Activated T-cell treated with anti-CD3 and anti-CD28 coated beads, Interleukin-2, amount 50 U/mL, for 24 hours (primary cell): ENCODE results near the gene PTK7.
A peak's percentile ranks its signal among the peaks of the same experiment; 100 is the strongest.
"Not testable (repeated sequence)": the region's sequence is repeated elsewhere in the genome, so short reads cannot be mapped to it uniquely, and the experiment has no call there.

ENCODE experiments used
- DNase-seq: peaks from one replicate; pipeline ENCODE4 v3.0.0-alpha.2; 2020
- H3K27ac Mint-ChIP-seq: 2 replicates; pipeline ENCODE4 v1.8.0; 2020; ENCODE audit warnings: mild to moderate bottlenecking, mixed read lengths
- H3K27me3 Mint-ChIP-seq: 2 replicates; pipeline ENCODE4 v1.8.0; 2020; ENCODE audit warnings: mixed read lengths
- H3K36me3 Mint-ChIP-seq: 2 replicates; pipeline ENCODE4 v1.8.0; 2020; ENCODE audit warnings: low read depth, mixed read lengths
- H3K4me1 Mint-ChIP-seq: 2 replicates; pipeline ENCODE4 v1.8.0; 2020; ENCODE audit warnings: low read depth, mixed read lengths
- H3K4me3 Mint-ChIP-seq: 2 replicates; pipeline ENCODE4 v1.8.0; 2020; ENCODE audit warnings: mild to moderate bottlenecking, moderate library complexity, mixed read lengths
- H3K9me3 Mint-ChIP-seq: 2 replicates; pipeline ENCODE4 v1.8.0; 2020; ENCODE audit warnings: mixed read lengths

The PTK7 gene

DNA sequence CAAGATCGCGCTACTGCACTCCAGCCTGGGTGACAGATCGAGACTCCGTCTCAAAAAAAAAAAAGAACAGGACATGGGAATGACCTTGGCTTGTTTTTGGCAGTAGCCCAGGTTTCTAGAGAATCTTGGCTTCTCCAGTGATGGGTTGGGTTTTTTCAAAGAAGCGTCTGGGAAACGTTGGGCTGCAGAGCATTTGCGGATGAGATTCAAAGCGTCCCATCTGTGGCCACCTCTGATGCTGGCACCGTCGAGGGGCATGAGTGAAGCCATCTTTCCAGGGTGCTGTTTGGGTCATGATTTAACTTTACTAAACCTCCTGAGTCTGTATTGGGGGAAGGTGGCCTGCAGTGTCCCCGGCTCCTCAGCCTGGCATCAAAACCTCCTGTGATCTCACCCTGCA is 51.8 kb downstream of the PTK7 start:
- H3K27ac Mint-ChIP-seq, result no peak overlapping the region
- no peaks in the 10 kb centered on the region for H3K9me3 Mint-ChIP-seq
- no peaks in the 10 kb centered on the region for H3K4me1 Mint-ChIP-seq
- no peak overlapping the region for H3K4me3 Mint-ChIP-seq
- no peaks in the 10 kb centered on the region for H3K36me3 Mint-ChIP-seq
- no peaks in the 10 kb centered on the region for H3K27me3 Mint-ChIP-seq
- DNase-seq, result no peak

DNA sequence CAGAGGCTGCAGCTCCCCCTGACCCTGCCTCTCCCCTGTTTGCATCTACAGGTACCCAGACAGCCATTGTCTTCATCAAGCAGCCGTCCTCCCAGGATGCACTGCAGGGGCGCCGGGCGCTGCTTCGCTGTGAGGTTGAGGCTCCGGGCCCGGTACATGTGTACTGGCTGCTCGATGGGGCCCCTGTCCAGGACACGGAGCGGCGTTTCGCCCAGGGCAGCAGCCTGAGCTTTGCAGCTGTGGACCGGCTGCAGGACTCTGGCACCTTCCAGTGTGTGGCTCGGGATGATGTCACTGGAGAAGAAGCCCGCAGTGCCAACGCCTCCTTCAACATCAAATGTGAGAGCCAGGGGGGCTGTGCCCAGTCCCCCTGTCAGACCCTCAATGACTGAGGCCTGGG is 52.8 kb downstream of the PTK7 start:
- no peaks in the 10 kb centered on the region for H3K27me3 Mint-ChIP-seq
- no peaks in the 10 kb centered on the region for H3K9me3 Mint-ChIP-seq
- no peaks in the 10 kb centered on the region for H3K36me3 Mint-ChIP-seq
- no peaks in the 10 kb centered on the region for H3K4me1 Mint-ChIP-seq
- no peak for DNase-seq
- H3K27ac Mint-ChIP-seq, result no peak overlapping the region
- no peak overlapping the region for H3K4me3 Mint-ChIP-seq

DNA sequence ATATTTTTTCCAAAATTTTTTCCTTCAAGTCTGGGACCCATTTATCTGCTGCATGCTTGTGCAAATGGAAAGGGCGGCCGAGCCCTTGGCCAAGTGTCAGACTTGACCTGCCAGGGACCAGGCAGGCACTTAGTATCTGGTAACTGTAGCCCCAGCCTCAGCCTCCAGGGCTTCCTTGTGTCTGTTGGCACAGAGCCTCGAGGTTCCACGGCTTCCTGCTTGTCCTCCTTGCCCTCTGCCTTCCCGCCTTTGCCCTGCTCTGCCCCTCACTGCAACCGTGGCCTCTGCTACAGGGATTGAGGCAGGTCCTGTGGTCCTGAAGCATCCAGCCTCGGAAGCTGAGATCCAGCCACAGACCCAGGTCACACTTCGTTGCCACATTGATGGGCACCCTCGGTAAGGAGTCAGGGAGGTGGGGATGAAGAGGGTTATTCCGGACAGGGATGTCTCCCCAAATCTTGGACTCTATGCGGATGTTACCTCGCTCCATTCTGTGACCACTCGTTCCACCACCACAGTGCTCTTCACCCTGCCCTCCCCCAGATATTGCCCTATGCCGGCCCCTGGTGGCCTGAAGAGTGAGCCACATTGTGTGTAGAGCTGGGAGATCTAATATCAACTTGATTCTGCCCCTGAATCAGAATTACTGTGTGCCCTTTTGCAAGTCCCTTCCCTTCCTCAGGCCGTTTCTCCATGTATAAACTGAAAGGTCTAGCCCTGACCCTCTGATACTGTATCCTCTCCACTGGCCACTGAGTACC is 53.5 kb downstream of the PTK7 start:
- Mint-ChIP-seq H3K9me3 (no peaks in the 10 kb centered on the region), H3K27me3 (no peaks in the 10 kb centered on the region), H3K27ac (no peak overlapping the region), H3K4me1 (no peaks in the 10 kb centered on the region), H3K36me3 (no peaks in the 10 kb centered on the region), H3K4me3 (no peak overlapping the region)
- no peak for DNase-seq

DNA sequence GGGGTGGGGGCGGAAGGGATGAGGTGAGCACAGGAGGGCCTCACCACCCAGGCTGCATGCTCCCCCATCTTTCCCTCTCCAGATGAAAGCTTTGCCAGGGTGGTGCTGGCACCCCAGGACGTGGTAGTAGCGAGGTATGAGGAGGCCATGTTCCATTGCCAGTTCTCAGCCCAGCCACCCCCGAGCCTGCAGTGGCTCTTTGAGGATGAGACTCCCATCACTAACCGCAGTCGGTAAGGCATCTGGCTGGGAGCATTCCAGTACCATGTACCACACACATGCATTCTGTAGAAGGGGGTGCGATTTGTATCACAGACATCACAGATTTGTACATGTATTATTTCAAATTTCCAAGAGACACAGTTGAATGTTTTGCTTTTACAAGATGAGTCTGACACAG is 54.3 kb downstream of the PTK7 start:
- H3K9me3 Mint-ChIP-seq, result no peaks in the 10 kb centered on the region
- H3K27me3 Mint-ChIP-seq, result no peaks in the 10 kb centered on the region

DNA sequence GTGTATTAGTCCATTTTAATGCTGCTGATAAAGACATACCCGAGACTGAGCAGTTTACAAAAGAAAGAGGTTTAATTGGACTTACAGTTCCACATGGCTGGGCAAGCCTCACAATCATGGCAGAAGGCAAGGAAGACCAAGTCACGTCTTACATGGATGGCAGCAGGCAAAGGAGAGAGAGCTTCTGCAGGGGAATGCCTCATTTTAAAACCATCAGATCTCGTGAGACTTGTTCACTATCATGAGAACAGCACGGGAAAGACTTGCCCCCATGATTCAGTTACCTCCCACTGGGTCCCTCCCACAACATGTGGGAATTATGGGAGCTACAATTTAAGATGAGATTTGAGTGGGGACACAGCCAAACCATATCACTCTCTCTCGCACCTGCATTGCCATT is 55.3 kb downstream of the PTK7 start:
- H3K9me3 Mint-ChIP-seq, H3K36me3 Mint-ChIP-seq, DNase-seq, H3K27me3 Mint-ChIP-seq, H3K4me3 Mint-ChIP-seq, H3K27ac Mint-ChIP-seq, H3K4me1 Mint-ChIP-seq: not testable (repeated sequence)

More for the DNA sequence above, 54.3 kb downstream of the PTK7 start:
- Mint-ChIP-seq H3K4me1 (no peaks in the 10 kb centered on the region), H3K36me3 (no peaks in the 10 kb centered on the region), H3K4me3 (no peak overlapping the region), H3K27ac (no peak overlapping the region)
- no peak for DNase-seq

DNA sequence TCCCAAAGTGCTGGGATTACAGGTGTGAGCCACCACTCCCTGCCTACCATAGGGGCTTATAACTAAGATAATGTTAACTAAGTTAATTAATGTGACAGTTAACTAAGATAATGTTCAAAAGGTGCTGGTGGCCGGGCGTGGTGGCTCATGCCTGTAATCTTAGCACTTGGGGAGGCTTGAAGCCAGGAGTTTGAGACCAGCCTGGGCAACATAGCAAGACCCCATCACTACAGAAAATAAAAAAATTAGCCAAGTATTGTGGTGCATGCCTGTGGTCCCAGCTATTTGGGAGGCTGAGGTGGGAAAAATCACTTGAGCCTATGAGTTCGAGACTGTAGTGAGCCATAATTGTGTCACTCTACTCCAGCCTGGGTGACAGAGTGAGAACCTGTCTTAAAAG is 62.2 kb downstream of the PTK7 start:
- no peak for DNase-seq
- Mint-ChIP-seq H3K9me3 (no peaks in the 10 kb centered on the region), H3K27me3 (no peaks in the 10 kb centered on the region), H3K4me1 (peaks cover 3% of the 10 kb centered on the region), H3K27ac (no peak overlapping the region), H3K4me3 (no peak overlapping the region), H3K36me3 (no peaks in the 10 kb centered on the region)

DNA sequence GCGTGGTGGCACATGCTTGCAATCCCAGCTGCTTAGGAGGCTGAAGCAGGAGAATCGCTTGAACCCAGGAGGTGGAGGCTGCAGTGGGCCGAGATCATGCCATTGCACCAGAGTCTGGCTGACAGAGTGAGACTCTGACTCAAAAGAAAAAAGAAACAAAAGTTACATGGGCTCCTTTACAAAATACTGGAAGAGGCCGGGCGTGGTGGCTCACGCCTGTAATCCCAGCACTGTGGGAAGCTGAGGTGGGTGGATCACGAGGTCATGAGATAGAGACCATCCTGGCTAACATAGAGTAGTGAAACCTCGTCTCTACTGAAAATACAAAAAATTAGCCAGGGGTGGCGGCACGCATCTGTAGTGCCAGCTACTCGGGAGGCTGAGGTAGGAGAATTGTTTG is 63.9 kb downstream of the PTK7 start:
- not testable (repeated sequence) for H3K9me3 Mint-ChIP-seq, H3K4me1 Mint-ChIP-seq, DNase-seq, H3K4me3 Mint-ChIP-seq, H3K27ac Mint-ChIP-seq, H3K36me3 Mint-ChIP-seq, H3K27me3 Mint-ChIP-seq

DNA sequence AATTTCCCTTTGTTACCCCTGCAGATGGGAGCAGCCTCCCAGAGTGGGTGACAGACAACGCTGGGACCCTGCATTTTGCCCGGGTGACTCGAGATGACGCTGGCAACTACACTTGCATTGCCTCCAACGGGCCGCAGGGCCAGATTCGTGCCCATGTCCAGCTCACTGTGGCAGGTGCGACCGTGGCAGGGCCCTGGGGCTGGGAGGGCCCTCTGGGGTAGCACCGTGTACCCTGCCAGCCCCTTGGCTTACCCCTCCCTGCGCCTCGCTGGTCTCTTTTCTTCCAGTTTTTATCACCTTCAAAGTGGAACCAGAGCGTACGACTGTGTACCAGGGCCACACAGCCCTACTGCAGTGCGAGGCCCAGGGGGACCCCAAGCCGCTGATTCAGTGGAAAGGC is 65.5 kb downstream of the PTK7 start:
- Mint-ChIP-seq H3K27ac (no peak overlapping the region), H3K36me3 (no peaks in the 10 kb centered on the region), H3K27me3 (no peaks in the 10 kb centered on the region), H3K4me3 (no peak overlapping the region), H3K9me3 (no peaks in the 10 kb centered on the region), H3K4me1 (peaks cover 10% of the 10 kb centered on the region)
- no peak for DNase-seq

DNA sequence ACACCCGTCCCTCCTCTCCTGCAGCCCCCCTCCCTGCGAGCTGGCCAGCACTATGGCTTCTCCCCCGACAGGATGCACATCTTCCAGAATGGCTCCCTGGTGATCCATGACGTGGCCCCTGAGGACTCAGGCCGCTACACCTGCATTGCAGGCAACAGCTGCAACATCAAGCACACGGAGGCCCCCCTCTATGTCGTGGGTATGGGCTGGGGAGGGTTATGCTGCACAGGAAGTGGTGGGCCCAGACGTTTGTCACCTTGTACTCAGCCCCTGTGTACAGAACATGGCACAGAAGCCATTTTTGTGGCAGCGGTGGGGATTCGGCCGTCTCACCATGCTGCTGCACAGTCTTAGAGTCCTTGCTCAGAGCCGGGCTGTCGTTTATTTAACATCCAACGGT is 66.0 kb downstream of the PTK7 start:
- no peak for DNase-seq
- Mint-ChIP-seq H3K4me3 (no peak overlapping the region), H3K36me3 (no peaks in the 10 kb centered on the region), H3K27me3 (no peaks in the 10 kb centered on the region), H3K27ac (no peak overlapping the region), H3K4me1 (peaks cover 10% of the 10 kb centered on the region), H3K9me3 (no peaks in the 10 kb centered on the region)

DNA sequence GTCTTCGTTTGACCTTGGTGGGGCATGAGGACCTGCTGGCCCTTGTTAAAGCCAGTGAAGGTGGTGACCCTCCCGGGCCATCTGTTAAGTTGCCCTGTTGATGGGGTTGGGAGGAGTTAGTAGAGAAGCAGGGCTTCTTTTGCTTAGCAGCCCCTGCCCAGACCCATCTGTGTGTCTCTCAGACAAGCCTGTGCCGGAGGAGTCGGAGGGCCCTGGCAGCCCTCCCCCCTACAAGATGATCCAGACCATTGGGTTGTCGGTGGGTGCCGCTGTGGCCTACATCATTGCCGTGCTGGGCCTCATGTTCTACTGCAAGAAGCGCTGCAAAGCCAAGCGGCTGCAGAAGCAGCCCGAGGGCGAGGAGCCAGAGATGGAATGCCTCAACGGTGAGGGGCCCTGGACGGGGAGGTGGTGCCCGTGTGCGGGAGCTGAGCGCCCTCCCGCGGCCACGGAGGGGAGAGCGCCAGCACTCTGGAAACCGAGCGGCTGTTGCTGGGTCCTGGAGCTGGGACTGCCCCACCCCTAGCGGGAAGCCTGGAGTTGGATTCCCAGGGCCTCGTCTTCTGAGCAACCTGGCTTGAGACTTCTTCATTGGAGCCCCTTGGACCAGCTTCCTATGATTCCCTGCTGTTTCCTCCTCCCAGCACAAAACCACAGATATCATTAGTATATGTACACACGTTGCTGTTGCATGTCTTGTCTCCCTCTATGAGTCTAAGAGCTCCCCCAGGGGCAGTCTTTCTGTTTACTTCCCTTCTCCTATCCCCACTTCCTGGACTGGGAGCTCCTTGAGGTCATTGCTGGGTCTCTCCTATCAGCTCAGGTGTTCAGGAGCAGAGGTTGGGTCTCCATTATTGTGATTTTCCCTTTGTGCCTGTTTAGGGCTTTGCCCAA is 67.4 kb downstream of the PTK7 start:
- Mint-ChIP-seq H3K27ac (peak overlapping the region; percentile 31), H3K4me3 (no peak overlapping the region), H3K36me3 (no peaks in the 10 kb centered on the region), H3K4me1 (peaks cover 10% of the 10 kb centered on the region), H3K27me3 (no peaks in the 10 kb centered on the region), H3K9me3 (no peaks in the 10 kb centered on the region)
- peak; percentile 87 for DNase-seq

DNA sequence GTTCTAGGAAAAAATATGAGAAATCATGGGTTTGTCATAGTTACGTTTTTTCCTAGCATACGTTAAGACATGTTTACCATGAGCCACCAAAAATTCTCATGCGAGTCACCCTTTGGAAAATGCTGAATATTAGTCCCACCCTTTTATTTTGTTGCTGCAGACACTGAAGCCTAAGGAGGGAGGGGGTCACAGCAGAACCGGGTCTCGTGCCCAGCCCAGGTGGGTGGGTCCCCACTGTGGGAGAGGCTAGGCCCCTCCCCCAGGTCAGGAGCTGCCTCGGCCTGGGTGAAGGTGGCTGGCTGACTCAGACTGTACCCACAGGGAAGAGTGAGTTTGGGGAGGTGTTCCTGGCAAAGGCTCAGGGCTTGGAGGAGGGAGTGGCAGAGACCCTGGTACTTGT is 68.8 kb downstream of the PTK7 start:
- Mint-ChIP-seq H3K4me1 (peaks cover 10% of the 10 kb centered on the region), H3K9me3 (no peaks in the 10 kb centered on the region), H3K4me3 (no peak overlapping the region), H3K27ac (no peak overlapping the region), H3K27me3 (no peaks in the 10 kb centered on the region), H3K36me3 (no peaks in the 10 kb centered on the region)
- no peak for DNase-seq

DNA sequence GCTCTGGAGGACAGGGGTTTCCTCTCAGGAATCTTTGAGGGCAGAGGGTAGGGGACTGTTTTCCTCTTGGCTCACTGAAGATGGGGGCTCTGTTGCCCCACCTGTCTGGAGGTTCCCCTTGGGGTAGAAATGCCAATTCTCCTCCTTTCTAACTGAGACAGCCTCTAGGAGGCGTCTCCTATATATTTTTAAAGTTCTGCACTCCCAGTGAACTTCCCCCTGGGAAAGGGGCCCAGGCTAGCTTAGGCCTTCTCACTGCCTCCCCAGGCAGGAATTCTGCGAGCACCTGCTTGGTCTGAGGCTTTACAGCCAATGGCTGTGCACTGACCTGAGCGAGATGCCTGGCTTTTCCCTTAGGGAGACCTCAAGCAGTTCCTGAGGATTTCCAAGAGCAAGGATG is 70.1 kb downstream of the PTK7 start:
- Mint-ChIP-seq H3K27me3 (no peaks in the 10 kb centered on the region), H3K4me1 (peaks cover 10% of the 10 kb centered on the region), H3K27ac (no peak overlapping the region), H3K9me3 (no peaks in the 10 kb centered on the region), H3K36me3 (no peaks in the 10 kb centered on the region), H3K4me3 (no peak overlapping the region)
- DNase-seq, result no peak

DNA sequence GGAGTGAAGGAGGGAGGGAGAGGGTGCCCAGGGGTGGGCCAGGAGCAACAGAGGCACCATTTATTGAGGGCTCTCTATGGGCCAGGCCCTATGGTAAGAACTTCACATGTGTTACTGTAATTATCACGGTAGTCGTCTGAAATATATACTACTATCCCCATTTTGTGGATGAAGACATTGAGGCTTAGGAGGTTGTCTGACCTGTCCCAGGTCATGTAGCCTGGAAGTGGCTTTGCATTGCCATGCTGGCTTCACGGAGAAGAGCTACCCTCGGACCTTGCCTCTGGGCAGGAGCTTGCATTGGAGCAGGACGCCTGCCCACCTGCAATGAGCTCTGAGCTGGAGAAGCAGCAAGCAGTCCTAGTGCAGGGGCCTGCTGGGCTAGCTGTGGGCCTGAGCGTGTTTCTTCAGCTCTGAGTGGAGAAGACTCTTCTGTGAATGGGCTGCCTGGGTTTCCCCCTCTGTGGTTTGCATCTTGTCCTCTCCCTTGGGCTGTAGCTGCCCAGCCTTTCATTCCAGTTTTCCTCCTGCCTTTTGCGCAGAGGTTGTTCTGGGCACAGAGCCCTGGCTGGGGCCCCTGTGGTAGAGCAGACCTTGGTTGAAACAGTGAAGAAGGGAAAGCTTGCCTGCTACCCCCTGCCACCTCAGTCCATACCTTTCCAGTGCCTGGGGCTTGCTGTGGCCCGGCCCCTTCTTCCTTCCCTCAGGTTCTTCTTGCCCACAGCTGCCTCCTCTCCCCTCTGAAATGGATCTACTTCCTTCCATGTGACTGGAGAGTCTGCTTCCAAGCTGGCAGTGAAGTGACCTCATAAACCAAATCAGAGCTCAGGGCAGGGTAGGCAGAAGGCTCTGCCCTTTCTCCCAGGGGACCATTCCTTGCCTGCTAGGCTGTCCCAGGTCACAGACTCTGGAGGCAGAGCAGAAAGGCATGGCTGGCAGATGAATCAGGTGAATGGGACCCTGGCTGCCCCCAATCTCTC is 70.9 kb downstream of the PTK7 start:
- H3K27me3 Mint-ChIP-seq, result no peaks in the 10 kb centered on the region
- H3K27ac Mint-ChIP-seq, result no peak overlapping the region
- H3K9me3 Mint-ChIP-seq, result no peaks in the 10 kb centered on the region
- no peaks in the 10 kb centered on the region for H3K36me3 Mint-ChIP-seq
- H3K4me3 Mint-ChIP-seq, result no peak overlapping the region
- no peak for DNase-seq
- peaks cover 10% of the 10 kb centered on the region for H3K4me1 Mint-ChIP-seq

DNA sequence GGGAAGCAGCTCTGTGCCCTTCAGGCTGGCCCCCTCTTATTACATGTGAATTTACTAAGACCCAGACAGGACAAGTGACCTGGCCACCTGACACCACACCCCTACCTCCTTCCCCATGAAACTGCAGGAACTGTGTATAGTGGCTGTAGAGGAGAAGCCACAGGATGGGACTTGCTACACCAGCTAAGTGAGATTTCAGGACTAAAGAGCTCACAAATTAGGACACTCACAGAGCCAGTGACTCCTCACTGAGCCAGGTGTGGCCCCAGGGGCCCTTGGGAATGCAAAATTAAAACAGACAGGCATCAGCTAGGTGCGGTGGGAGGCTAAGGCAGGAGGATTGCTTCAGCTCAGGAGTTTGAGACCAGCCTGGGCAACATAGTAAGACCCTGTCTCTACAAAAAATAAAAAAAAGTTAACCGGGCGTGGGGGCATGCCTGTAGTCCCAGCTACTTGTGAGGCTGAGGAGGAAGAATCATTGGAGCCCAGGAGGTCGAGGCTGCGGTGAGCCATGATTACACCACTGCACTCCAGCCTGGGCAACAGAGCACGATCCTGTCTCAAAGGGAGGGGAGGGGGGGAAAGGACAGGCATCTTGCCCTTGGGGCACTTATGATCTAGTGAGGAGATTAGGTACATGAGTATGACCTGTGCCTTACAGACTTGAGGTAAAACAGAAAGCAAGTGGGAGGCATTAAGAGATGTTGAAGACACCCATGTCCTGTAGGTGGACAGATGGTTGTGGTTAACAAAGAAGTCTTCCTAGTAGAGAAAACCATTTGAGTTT is 71.8 kb downstream of the PTK7 start:
- H3K27ac Mint-ChIP-seq, result no peak overlapping the region
- no peaks in the 10 kb centered on the region for H3K36me3 Mint-ChIP-seq
- no peaks in the 10 kb centered on the region for H3K9me3 Mint-ChIP-seq
- no peaks in the 10 kb centered on the region for H3K27me3 Mint-ChIP-seq
- peaks cover 8% of the 10 kb centered on the region for H3K4me1 Mint-ChIP-seq
- no peak for DNase-seq
- no peak overlapping the region for H3K4me3 Mint-ChIP-seq
